CD4-positive, CD25-positive, alpha-beta regulatory T cell (primary cell): ENCODE results near the gene CNGB1. TPM values are rescaled to one million over a fixed set of nuclear protein-coding genes. Genes with fewer than 3 reads are reported as not detected.
"Not testable (repeated sequence)": the region's sequence is repeated elsewhere in the genome, so short reads cannot be mapped to it uniquely, and the experiment has no call there.

Experiments used
- ATAC-seq, 2 donors: fragments of 150-1000 bp; cut with Tn5 transposase; one replicate each; pipeline ENCODE4 v1.10.0; 2021; ENCODE audit warnings: low read depth in 2 of 2, moderate number of reproducible peaks in 2 of 2, moderate library complexity in 1 of 2
- DNase-seq, 3 donors: peaks; one replicate each; pipeline versions ENCODE4 v3.0.0 to v3.0.0-alpha.2; 2012 to 2022; ENCODE audit warnings: mixed read lengths in 1 of 3
- H3K27ac ChIP-seq: one replicate; pipeline ENCODE4 v1.7.0; 2013; ENCODE audit warnings: mild to moderate bottlenecking, low read length; ENCODE audit not compliant: insufficient read depth, poor library complexity, severe bottlenecking
- H3K27me3 ChIP-seq: one replicate; pipeline ENCODE4 v1.7.0; 2013; ENCODE audit warnings: low read length; ENCODE audit not compliant: control insufficient read depth, insufficient read depth
- H3K36me3 ChIP-seq: one replicate; pipeline ENCODE4 v1.7.0; 2013; ENCODE audit warnings: mild to moderate bottlenecking, low read length, moderate library complexity; ENCODE audit not compliant: control insufficient read depth, insufficient read depth
- H3K4me1 ChIP-seq: 2 replicates; pipeline ENCODE4 v1.7.0; 2013; ENCODE audit warnings: mild to moderate bottlenecking, low read length; ENCODE audit not compliant: insufficient read depth, control insufficient read depth, poor library complexity, severe bottlenecking
- H3K4me3 ChIP-seq: one replicate; pipeline ENCODE4 v1.7.0; 2013; ENCODE audit warnings: low read depth, mild to moderate bottlenecking, low read length, moderate library complexity
- H3K9me3 ChIP-seq, 2 experiments: 1 replicate in 1 of 2; 2 replicates in 1 of 2; pipeline ENCODE4 v1.7.0; 2013; ENCODE audit warnings: low read length in 2 of 2, mild to moderate bottlenecking in 1 of 2, moderate library complexity in 1 of 2; ENCODE audit not compliant: control insufficient read depth in 2 of 2
- H3K27ac Mint-ChIP-seq, 3 donors: one replicate each; pipeline ENCODE4 v1.8.0; 2020 to 2022; ENCODE audit warnings: mild to moderate bottlenecking in 3 of 3, mixed read lengths in 3 of 3, moderate library complexity in 2 of 3
- H3K27me3 Mint-ChIP-seq: one replicate; pipeline ENCODE4 v1.8.0; 2022; ENCODE audit warnings: mild to moderate bottlenecking, mixed read lengths
- H3K36me3 Mint-ChIP-seq: one replicate; pipeline ENCODE4 v1.8.0; 2020; ENCODE audit warnings: mixed read lengths
- H3K4me1 Mint-ChIP-seq, 4 donors: one replicate each; pipeline ENCODE4 v1.8.0; 2020 to 2022; ENCODE audit warnings: mixed read lengths in 4 of 4, mild to moderate bottlenecking in 1 of 4
- H3K4me3 Mint-ChIP-seq, 4 donors: one replicate each; pipeline ENCODE4 v1.8.0; 2020 to 2022; ENCODE audit warnings: mild to moderate bottlenecking in 4 of 4, mixed read lengths in 4 of 4, moderate library complexity in 3 of 4
- H3K9me3 Mint-ChIP-seq, 7 donors: one replicate each; pipeline ENCODE4 v1.8.0; 2020 to 2022; ENCODE audit warnings: mixed read lengths in 7 of 7, mild to moderate bottlenecking in 3 of 7, moderate library complexity in 2 of 7
- polyA plus RNA-seq, 4 donors: library from polyadenylated mRNA; unstranded; fragments of 300-500 nt; fragmentation: Illumina TruSeq; gene quantifications; one replicate each; pipeline ENCODE4 v1.2.3, GENCODE V29; 2021
- total RNA-seq: library from RNA; stranded (reverse); gene quantifications from one replicate; pipeline ENCODE4 v1.2.3, GENCODE V29; 2022

The CNGB1 gene
- total and polyA plus RNA-seq, 5 donors from 2014 or later = not detected

GRCh38 chr16:57858635-57859034 lies 112.3 kb downstream of the CNGB1 start:
- Mint-ChIP-seq H3K36me3 (no peaks in the 10 kb centered on the region), H3K9me3 (peaks cover 0 to 7% (median 0%) of the 10 kb centered on the region in 7 donors), H3K27me3 (peaks cover 49% of the 10 kb centered on the region), H3K4me1 (peaks cover 0 to 3% (median 0%) of the 10 kb centered on the region in 4 donors), H3K27ac (no peak overlapping the region), H3K4me3 (no peak overlapping the region)
- ATAC-seq (no peak), DNase-seq (no peak)
- H3K27ac ChIP-seq = no peak overlapping the region
- no peak overlapping the region for H3K4me3 ChIP-seq
- H3K36me3 ChIP-seq = no peaks in the 10 kb centered on the region
- peaks cover 3% of the 10 kb centered on the region for H3K27me3 ChIP-seq
- H3K4me1 ChIP-seq = no peaks in the 10 kb centered on the region
- H3K9me3 ChIP-seq = no peaks in the 10 kb centered on the region

DNA sequence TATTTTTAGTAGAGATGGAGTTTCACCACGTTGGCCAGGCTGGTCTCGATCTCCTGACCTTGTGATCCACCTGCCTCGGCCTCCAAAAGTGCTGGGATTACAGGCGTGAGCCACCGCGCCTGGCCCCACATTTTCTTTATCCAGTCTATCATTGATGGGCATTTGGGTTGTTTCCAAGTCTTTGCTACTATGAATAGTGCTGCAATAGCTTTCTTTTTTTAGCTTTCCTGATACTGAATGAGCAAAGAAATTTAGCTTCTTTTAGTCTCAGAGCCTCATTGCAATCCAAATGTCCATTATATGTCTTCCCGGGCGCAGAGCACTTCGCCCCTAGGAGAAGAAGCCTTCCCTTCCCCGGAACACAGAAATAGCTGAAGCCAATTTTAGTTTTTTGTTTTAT lies 112.9 kb downstream of the CNGB1 start:
- H3K9me3 ChIP-seq, H3K4me3 ChIP-seq, H3K27me3 ChIP-seq, H3K36me3 ChIP-seq, DNase-seq, H3K9me3 Mint-ChIP-seq, H3K27ac Mint-ChIP-seq, H3K4me1 ChIP-seq, H3K27ac ChIP-seq, H3K4me3 Mint-ChIP-seq, H3K36me3 Mint-ChIP-seq, ATAC-seq, H3K4me1 Mint-ChIP-seq: not testable (repeated sequence)
- H3K27me3 Mint-ChIP-seq = peaks cover 47% of the 10 kb centered on the region

GRCh38 chr16:57855188-57855587 lies 115.7 kb downstream of the CNGB1 start:
- no peaks in the 10 kb centered on the region for H3K36me3 ChIP-seq
- Mint-ChIP-seq H3K4me3 (no peak overlapping the region), H3K27ac (peak overlapping the region in 1 of 3 donors; percentile 52), H3K4me1 (peaks cover 0 to 3% (median 0%) of the 10 kb centered on the region in 4 donors), H3K27me3 (peaks cover 48% of the 10 kb centered on the region), H3K9me3 (peaks cover 0 to 8% (median 0%) of the 10 kb centered on the region in 7 donors), H3K36me3 (peaks cover 4% of the 10 kb centered on the region)
- H3K9me3 ChIP-seq = no peaks in the 10 kb centered on the region
- no peaks in the 10 kb centered on the region for H3K4me1 ChIP-seq
- no peak overlapping the region for H3K4me3 ChIP-seq
- ATAC-seq = no peak
- H3K27me3 ChIP-seq = no peaks in the 10 kb centered on the region
- no peak for DNase-seq
- no peak overlapping the region for H3K27ac ChIP-seq

DNA sequence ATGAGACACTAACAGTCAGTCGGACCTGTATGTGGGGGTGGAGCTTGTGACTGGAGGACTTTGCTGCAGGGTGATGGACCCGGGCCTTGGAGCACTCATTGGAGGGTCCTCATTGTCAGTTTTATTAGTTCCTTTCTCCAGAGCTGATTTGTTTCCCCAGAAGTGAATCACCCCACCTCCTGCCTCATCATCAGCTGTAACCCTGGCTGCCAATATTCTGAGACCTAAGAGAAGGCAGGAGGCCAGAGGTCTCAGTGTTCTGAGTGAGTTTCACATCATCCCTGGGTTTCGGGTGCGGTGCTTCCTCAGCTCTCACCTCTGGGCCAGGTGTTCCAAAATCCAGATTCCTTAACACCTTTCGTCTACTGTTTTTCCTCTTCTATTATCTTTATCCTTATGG lies 118.7 kb downstream of the CNGB1 start:
- Mint-ChIP-seq H3K27me3 (peaks cover 30% of the 10 kb centered on the region), H3K36me3 (peaks cover 4% of the 10 kb centered on the region)

DNA sequence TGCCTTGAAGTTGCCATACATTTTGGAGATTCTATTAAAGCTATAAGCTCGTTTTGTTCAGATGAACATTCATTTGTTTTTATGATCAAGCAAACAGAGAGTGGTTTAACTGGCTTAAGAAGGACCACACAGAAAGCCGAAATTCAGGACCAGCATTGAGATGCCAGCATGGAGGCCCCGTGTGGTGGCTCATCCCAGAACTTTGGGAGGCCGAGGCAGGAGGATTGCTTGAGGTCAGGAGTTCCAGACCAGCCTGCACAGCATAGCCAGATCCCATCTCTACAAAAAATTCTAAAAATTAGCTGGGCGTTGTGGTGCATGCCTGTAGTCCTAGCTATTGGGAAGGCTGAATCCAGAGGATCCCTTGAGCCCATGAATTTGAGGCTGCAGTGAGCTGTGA lies 122.7 kb downstream of the CNGB1 start:
- Histone ChIP-seq H3K36me3 (no peaks in the 10 kb centered on the region), H3K9me3 (no peaks in the 10 kb centered on the region), H3K27ac (no peak overlapping the region), H3K4me1 (no peaks in the 10 kb centered on the region), H3K4me3 (no peak overlapping the region), H3K27me3 (no peaks in the 10 kb centered on the region)
- DNase-seq (no peak), ATAC-seq (no peak)
- peaks cover 0 to 1% (median 0%) of the 10 kb centered on the region in 7 donors for H3K9me3 Mint-ChIP-seq
- peaks cover 19% of the 10 kb centered on the region for H3K27me3 Mint-ChIP-seq
- H3K36me3 Mint-ChIP-seq = peaks cover 4% of the 10 kb centered on the region
- H3K4me3 Mint-ChIP-seq = no peak overlapping the region
- peaks cover 0 to 16% (median 0%) of the 10 kb centered on the region in 4 donors for H3K4me1 Mint-ChIP-seq
- no peak overlapping the region for H3K27ac Mint-ChIP-seq

More for the DNA sequence above, 118.7 kb downstream of the CNGB1 start:
- no peaks in the 10 kb centered on the region for H3K36me3 ChIP-seq
- Mint-ChIP-seq H3K4me3 (no peak overlapping the region), H3K27ac (no peak overlapping the region), H3K4me1 (no peaks in the 10 kb centered on the region), H3K9me3 (peaks cover 0 to 8% (median 0%) of the 10 kb centered on the region in 7 donors)
- no peaks in the 10 kb centered on the region for H3K27me3 ChIP-seq
- no peak overlapping the region for H3K4me3 ChIP-seq
- no peaks in the 10 kb centered on the region for H3K9me3 ChIP-seq
- no peak overlapping the region for H3K27ac ChIP-seq
- ATAC-seq = no peak
- DNase-seq = no peak
- no peaks in the 10 kb centered on the region for H3K4me1 ChIP-seq

DNA sequence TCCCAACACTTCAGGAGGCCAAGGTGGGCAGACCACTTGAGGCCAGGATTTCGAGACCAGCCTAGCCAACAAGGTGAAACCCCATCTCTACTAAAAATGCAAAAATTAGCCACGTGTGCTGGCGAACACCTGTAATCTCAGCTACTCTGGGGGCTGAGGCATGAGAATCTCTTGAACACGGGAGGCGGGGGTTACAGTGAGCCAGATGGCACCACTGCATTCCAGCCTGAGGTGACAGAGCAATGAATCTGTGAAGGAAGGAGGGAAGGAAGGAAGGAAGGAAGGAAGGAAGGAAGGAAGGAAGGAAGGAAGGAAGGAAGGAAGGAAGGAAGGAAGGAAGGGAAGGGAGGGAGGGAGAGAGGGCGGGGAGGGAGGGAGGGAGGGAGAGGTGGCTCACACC lies 124.0 kb downstream of the CNGB1 start:
- not testable (repeated sequence) for H3K36me3 Mint-ChIP-seq, H3K9me3 Mint-ChIP-seq, H3K27me3 ChIP-seq, H3K4me1 ChIP-seq, H3K27ac ChIP-seq, ATAC-seq, H3K4me3 ChIP-seq, H3K9me3 ChIP-seq, H3K4me3 Mint-ChIP-seq, DNase-seq, H3K36me3 ChIP-seq
- Mint-ChIP-seq H3K27me3 (peaks cover 14% of the 10 kb centered on the region), H3K27ac (peak overlapping the region in 1 of 3 donors; percentile 33), H3K4me1 (peaks cover 0 to 16% (median 0%) of the 10 kb centered on the region in 4 donors)

DNA sequence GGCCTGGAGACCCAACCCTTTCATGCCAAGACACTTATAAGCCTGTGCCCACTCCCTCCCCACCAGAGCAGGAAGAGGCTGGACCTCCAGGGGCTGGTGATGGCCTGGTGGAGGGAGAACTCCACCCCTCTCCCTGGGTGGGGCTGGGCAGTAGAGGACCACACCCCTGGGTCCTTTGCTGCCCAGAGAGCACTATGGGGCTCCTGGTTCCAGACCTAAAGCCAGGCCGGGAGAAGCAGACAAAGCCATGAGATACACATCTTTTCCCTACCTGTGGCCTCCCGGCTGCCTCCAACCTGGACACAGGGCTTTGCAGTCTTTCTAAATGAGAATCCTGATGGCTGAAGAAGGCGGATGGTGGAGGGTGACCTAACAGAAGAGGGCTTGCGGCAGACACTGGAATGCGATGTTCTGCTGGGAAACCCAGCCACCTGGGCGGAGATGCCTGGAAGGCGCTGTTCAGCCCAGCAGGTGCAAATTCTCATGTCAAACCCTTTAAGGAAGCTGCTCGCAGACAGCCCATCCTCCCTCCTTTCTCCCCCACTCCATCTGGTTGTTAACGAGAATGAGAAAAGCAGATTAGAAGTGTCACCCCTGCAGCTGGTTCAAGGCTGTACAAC lies 124.7 kb downstream of the CNGB1 start:
- H3K4me1 Mint-ChIP-seq = peaks cover 0 to 16% (median 0%) of the 10 kb centered on the region in 4 donors
- no peak for ATAC-seq
- Histone ChIP-seq H3K27ac (no peak overlapping the region), H3K27me3 (no peaks in the 10 kb centered on the region), H3K9me3 (no peaks in the 10 kb centered on the region), H3K4me3 (no peak overlapping the region), H3K36me3 (no peaks in the 10 kb centered on the region), H3K4me1 (no peaks in the 10 kb centered on the region)
- no peak overlapping the region for H3K4me3 Mint-ChIP-seq
- peaks cover 11% of the 10 kb centered on the region for H3K27me3 Mint-ChIP-seq
- DNase-seq = no peak
- H3K9me3 Mint-ChIP-seq = no peaks in the 10 kb centered on the region
- no peaks in the 10 kb centered on the region for H3K36me3 Mint-ChIP-seq
- peak overlapping the region in 1 of 3 donors; percentile 33 for H3K27ac Mint-ChIP-seq

GRCh38 chr16:57845115-57845514 lies 125.8 kb downstream of the CNGB1 start:
- DNase-seq (no peak), ATAC-seq (no peak)
- Mint-ChIP-seq H3K27me3 (peaks cover 5% of the 10 kb centered on the region), H3K4me1 (peaks cover 0 to 16% (median 0%) of the 10 kb centered on the region in 4 donors), H3K9me3 (no peaks in the 10 kb centered on the region), H3K27ac (peak overlapping the region in 1 of 3 donors; percentile 34), H3K36me3 (no peaks in the 10 kb centered on the region), H3K4me3 (no peak overlapping the region)
- H3K27me3 ChIP-seq = no peaks in the 10 kb centered on the region
- no peak overlapping the region for H3K27ac ChIP-seq
- no peaks in the 10 kb centered on the region for H3K4me1 ChIP-seq
- no peak overlapping the region for H3K4me3 ChIP-seq
- no peaks in the 10 kb centered on the region for H3K9me3 ChIP-seq
- no peaks in the 10 kb centered on the region for H3K36me3 ChIP-seq
